ENCODE results near the gene PTK7.

- TF ChIP-seq REST (IDR thresholded peaks at IDR 0.05; ENCODE audit: low read depth) (no peak), YY1 (IDR thresholded peaks at IDR 0.05; ENCODE audit: low read depth) (no peak)
Observed at GRCh38 chr6:43146261-43146660, 70.1 kb downstream of the PTK7 start.

All from Ishikawa (cell line).